GM23248 (cell line): ENCODE data around the gene RYR3. TPM values are rescaled to one million over a fixed set of nuclear protein-coding genes. Genes with fewer than 3 reads are reported as not detected.

ENCODE experiments used
- DNase-seq: peaks from one replicate; pipeline ENCODE4 v3.0.0-alpha.2; 2015
- H2AFZ ChIP-seq: fragments of 200-600 bp; sonication (generic); 2 replicates; pipeline ENCODE4 v1.6.1; 2016; ENCODE audit warnings: antibody characterized with exemption
- H3F3A ChIP-seq: fragments of 200-600 bp; sonication (generic); 2 replicates; pipeline ENCODE4 v1.6.1; 2016; ENCODE audit warnings: mild to moderate bottlenecking, antibody characterized with exemption, mixed run types; ENCODE audit not compliant: insufficient read depth
- H3K27ac ChIP-seq: fragments of 200-600 bp; sonication (generic); 2 replicates; pipeline ENCODE4 v1.5.1; 2016; ENCODE audit warnings: mild to moderate bottlenecking
- H3K27me3 ChIP-seq: fragments of 200-600 bp; sonication (generic); replicated peaks from 2 replicates; pipeline ENCODE4 v1.6.1; 2016; ENCODE audit warnings: mild to moderate bottlenecking; ENCODE audit not compliant: insufficient read depth
- H3K36me3 ChIP-seq: fragments of 200-600 bp; sonication (generic); 2 replicates; pipeline ENCODE4 v1.6.1; 2016; ENCODE audit warnings: low read depth, mild to moderate bottlenecking
- H3K4me1 ChIP-seq: fragments of 200-600 bp; sonication (generic); 2 replicates; pipeline ENCODE4 v1.6.1; 2016; ENCODE audit warnings: mild to moderate bottlenecking; ENCODE audit not compliant: insufficient read depth
- H3K4me2 ChIP-seq: fragments of 200-600 bp; sonication (generic); one replicate; pipeline ENCODE4 v1.6.1; 2016; ENCODE audit warnings: mild to moderate bottlenecking; ENCODE audit not compliant: unreplicated experiment
- H3K4me3 ChIP-seq: fragments of 200-600 bp; sonication (generic); 2 replicates; pipeline ENCODE4 v1.5.1; 2016; ENCODE audit warnings: mild to moderate bottlenecking
- H3K79me2 ChIP-seq: fragments of 200-600 bp; sonication (generic); 2 replicates; pipeline ENCODE4 v1.6.1; 2016; ENCODE audit warnings: mild to moderate bottlenecking; ENCODE audit not compliant: insufficient read depth
- H3K9ac ChIP-seq: fragments of 200-600 bp; sonication (generic); 2 replicates; pipeline ENCODE4 v1.6.1; 2016; ENCODE audit warnings: mild to moderate bottlenecking
- H3K9me2 ChIP-seq: fragments of 200-600 bp; sonication (generic); 2 replicates; pipeline ENCODE4 v1.6.1; 2016; ENCODE audit warnings: mixed run types, mild to moderate bottlenecking, moderate library complexity; ENCODE audit not compliant: insufficient read depth
- H3K9me3 ChIP-seq: fragments of 200-600 bp; sonication (generic); one replicate; pipeline ENCODE4 v1.6.1; 2017; ENCODE audit warnings: low read depth
- H4K20me1 ChIP-seq: fragments of 200-600 bp; sonication (generic); 2 replicates; pipeline ENCODE4 v1.6.0; 2016; ENCODE audit not compliant: insufficient read depth
- EZH2 ChIP-seq: fragments of 200-600 bp; sonication (generic); IDR thresholded peaks from 2 replicates; pipeline ENCODE4 v1.6.1; 2018; ENCODE audit warnings: antibody characterized with exemption, mild to moderate bottlenecking; ENCODE audit not compliant: insufficient read depth, poor library complexity, severe bottlenecking
- EZH2phosphoT487 ChIP-seq: fragments of 200-600 bp; sonication (generic); IDR thresholded peaks from 2 replicates; pipeline ENCODE4 v1.6.1; 2018; ENCODE audit warnings: antibody characterized with exemption, moderate library complexity, mild to moderate bottlenecking, low read depth; ENCODE audit not compliant: insufficient read depth
- WGBS, 2 experiments: methylation state at CpG; one replicate each; pipeline ENCODE4 v1.1.6; 2015 to 2017; ENCODE audit warnings: low lambda C conversion rate in 2 of 2, low coverage in 1 of 2; ENCODE audit errors: missing lambda C conversion rate in 2 of 2; 5-methylcytosine and 5-hydroxymethylcytosine counted together
- in situ Hi-C: fragments of 300-500 bp; cut with MboI; formaldehyde crosslinking; loops from 2 replicates; pipeline ENCODE4 v1.15.0; 2020
- polyA plus RNA-seq: library from polyadenylated mRNA; unstranded; fragments of >200 nt; fragmentation: Nextera tagmentation; extraction: Ambion mirVana; gene quantifications from 2 replicates; pipeline ENCODE4 v1.2.1, GENCODE V29; 2016
- total RNA-seq: library from RNA; depleted of rRNA; stranded (reverse); fragments of >200 nt; shearing (Covaris generic); gene quantifications from 2 replicates; pipeline ENCODE4 v1.2.3, GENCODE V29; 2014

The RYR3 gene
- total and polyA plus RNA-seq, 2 experiments from 2014 or later = 0.26 TPM; not detected in 1

DNA sequence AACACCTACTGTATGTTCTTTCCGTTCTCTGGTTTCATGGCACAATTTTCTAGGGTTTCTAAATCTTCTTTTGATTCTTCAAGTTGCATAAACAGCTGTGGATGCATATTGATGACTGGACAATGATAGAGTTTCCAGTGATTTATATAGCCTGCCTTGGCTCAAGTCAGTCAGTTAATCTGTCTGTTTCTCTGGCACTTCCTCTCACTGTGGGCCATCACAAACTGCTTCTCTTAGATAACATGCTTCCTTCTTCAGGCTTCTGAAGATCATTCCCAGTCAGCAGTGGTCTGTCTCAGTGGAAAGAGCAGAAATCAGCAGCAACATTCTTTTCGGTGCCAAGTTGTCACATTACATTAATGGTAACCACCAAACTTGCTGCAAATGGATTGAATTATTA, 207.2 kb downstream of the RYR3 start:
- no peaks in the 10 kb centered on the region for H3K4me1 ChIP-seq
- H3K9ac ChIP-seq = no peak overlapping the region
- H3K27me3 ChIP-seq = peaks cover 8% of the 10 kb centered on the region; the same call in 1 of the 2 replicates
- no peak overlapping the region for H3K4me3 ChIP-seq
- no peaks in the 10 kb centered on the region for H3F3A ChIP-seq
- no peaks in the 10 kb centered on the region for H4K20me1 ChIP-seq
- H3K9me2 ChIP-seq = no peaks in the 10 kb centered on the region
- TF ChIP-seq EZH2phosphoT487 (no peak), EZH2 (no peak)
- H3K4me2 ChIP-seq = no peak overlapping the region
- H3K36me3 ChIP-seq = no peaks in the 10 kb centered on the region
- in situ Hi-C loops = no loop called here
- no peak for DNase-seq
- H2AFZ ChIP-seq = no peak overlapping the region
- WGBS, 2 experiments = 25 to 36% methylated on average over 2 of the region's 2 CpGs
- H3K79me2 ChIP-seq = no peaks in the 10 kb centered on the region
- no peaks in the 10 kb centered on the region for H3K9me3 ChIP-seq
- no peak overlapping the region for H3K27ac ChIP-seq

DNA sequence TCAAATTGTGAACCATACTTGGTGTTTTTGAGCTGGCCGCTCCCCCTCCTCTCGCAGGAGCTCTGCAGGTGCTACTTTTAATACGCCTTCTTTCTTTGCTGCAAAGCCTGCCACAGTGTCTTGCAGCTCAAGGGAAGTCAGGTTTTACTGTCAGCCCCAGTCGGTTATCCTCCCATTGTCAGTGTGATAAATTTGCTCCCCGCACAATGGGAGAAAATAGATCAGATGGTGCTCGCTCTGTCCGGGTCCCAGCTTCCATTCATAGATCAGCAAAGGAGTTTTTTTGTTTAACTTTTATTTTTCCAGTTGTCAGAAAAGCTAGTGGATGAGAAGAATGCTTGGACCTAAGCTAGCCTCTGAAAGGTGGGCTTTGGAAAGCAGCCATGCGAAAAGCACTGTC, 207.7 kb downstream of the RYR3 start:
- H3F3A ChIP-seq = no peaks in the 10 kb centered on the region
- no peaks in the 10 kb centered on the region for H3K4me1 ChIP-seq
- no peak overlapping the region for H3K27ac ChIP-seq
- peaks cover 3% of the 10 kb centered on the region; the same call in 1 of the 2 replicates for H3K27me3 ChIP-seq
- no peak overlapping the region for H3K4me2 ChIP-seq
- no peaks in the 10 kb centered on the region for H3K9me3 ChIP-seq
- no peak overlapping the region for H2AFZ ChIP-seq
- no peak for DNase-seq
- no peaks in the 10 kb centered on the region for H3K79me2 ChIP-seq
- no peak overlapping the region for H3K9ac ChIP-seq
- no peak overlapping the region for H3K4me3 ChIP-seq
- in situ Hi-C loops = no loop called here
- H4K20me1 ChIP-seq = no peaks in the 10 kb centered on the region
- no peaks in the 10 kb centered on the region for H3K9me2 ChIP-seq
- H3K36me3 ChIP-seq = no peaks in the 10 kb centered on the region
- TF ChIP-seq EZH2phosphoT487 (no peak), EZH2 (no peak)
- WGBS, 2 experiments = 33 to 50% methylated on average over 8 of the region's 8 CpGs

DNA sequence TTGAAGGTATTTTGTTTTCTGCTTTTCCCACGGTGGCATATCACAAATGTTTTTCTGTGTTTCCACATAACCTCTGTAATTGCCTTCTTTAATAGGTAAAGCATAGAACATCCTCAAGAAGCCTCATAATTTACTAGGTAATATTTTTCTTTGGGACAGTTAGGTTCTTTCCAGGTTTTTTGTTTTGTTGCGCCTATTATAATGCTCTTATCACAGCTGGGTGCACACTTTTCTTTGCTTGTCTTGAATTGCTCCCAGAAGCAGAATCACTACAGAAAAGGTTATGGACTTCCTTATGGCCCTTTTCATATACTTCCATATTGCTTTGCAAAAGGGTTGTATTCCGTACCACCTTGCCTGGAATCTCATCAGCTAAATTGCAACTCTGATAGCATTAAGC, 213.5 kb downstream of the RYR3 start:
- Histone ChIP-seq H3K27ac (no peak overlapping the region), H3K4me2 (no peak overlapping the region), H3K4me3 (no peak overlapping the region), H3K9me3 (no peaks in the 10 kb centered on the region), H3K79me2 (no peaks in the 10 kb centered on the region), H3K9me2 (no peaks in the 10 kb centered on the region), H3K9ac (no peak overlapping the region), H3K36me3 (no peaks in the 10 kb centered on the region), H3F3A (no peaks in the 10 kb centered on the region), H2AFZ (no peak overlapping the region), H4K20me1 (no peaks in the 10 kb centered on the region), H3K4me1 (no peaks in the 10 kb centered on the region), H3K27me3 (peaks cover 8% of the 10 kb centered on the region; the same call in 1 of the 2 replicates)
- DNase-seq = no peak
- no peak for TF ChIP-seq EZH2phosphoT487
- TF ChIP-seq EZH2 = no peak
- in situ Hi-C loops = no loop called here
- WGBS, 2 experiments = 44 to 51% methylated on average over 3 of the region's 3 CpGs

DNA sequence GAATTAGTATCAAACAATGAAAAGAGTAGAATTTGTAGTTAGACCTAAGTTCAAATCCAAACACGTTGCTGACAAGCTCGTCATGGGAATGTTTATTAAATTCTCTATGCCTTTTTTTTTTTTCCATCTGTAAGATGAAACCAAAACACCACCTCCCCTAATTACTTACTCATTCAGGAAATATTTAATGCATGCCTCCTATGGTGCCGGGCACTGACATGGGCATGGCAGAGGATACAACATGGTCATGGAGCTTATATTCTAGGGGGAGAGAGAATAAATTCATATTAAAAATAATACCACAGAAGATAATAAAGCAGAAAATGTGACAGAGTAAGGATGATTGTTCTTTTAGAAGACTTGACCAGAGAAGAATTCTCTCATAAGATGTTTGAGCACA, 215.8 kb downstream of the RYR3 start:
- H4K20me1 ChIP-seq = no peaks in the 10 kb centered on the region
- 34 to 40% methylated on average over 3 of the region's 3 CpGs for WGBS, 2 experiments
- in situ Hi-C loops = no loop called here
- no peaks in the 10 kb centered on the region for H3K4me1 ChIP-seq
- TF ChIP-seq EZH2phosphoT487 = no peak
- TF ChIP-seq EZH2 = no peak
- no peak for DNase-seq
- H3K9me2 ChIP-seq = no peaks in the 10 kb centered on the region
- no peaks in the 10 kb centered on the region for H3K9me3 ChIP-seq
- no peaks in the 10 kb centered on the region for H3K79me2 ChIP-seq
- H3F3A ChIP-seq = no peaks in the 10 kb centered on the region
- H3K27me3 ChIP-seq = peaks cover 8% of the 10 kb centered on the region; the same call in 1 of the 2 replicates
- H3K9ac ChIP-seq = no peak overlapping the region
- H3K4me2 ChIP-seq = no peak overlapping the region
- H2AFZ ChIP-seq = no peak overlapping the region
- H3K36me3 ChIP-seq = no peaks in the 10 kb centered on the region
- H3K4me3 ChIP-seq = no peak overlapping the region
- H3K27ac ChIP-seq = no peak overlapping the region

DNA sequence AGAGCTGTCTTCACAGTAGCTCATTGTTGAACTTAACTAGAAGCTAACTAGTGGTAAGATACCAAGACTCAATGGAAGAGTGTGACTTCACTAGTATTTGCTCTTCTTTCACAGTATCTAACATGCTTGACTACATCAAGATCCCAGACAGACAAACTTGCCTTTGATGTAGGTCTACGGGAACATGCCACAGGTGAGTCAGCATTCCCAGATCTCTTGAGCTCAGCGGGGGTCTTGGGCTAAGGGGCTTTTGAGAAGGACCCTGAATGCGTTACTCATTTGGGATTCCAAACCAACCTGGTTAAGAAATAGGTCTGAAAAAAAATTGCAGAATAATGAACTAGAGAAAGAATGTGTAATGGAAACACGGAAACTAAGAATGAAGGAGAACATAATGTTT, 222.4 kb downstream of the RYR3 start:
- Histone ChIP-seq H3K79me2 (no peaks in the 10 kb centered on the region), H3K27ac (no peak overlapping the region), H3K9me2 (no peaks in the 10 kb centered on the region), H2AFZ (no peak overlapping the region), H3K4me3 (no peak overlapping the region), H3K4me1 (no peaks in the 10 kb centered on the region), H3K4me2 (no peak overlapping the region), H3K27me3 (0 out of 2 replicates have a peak, but pooled peaks cover 4% of the 10 kb centered on the region), H3K9ac (no peak overlapping the region), H3F3A (no peaks in the 10 kb centered on the region), H3K36me3 (no peaks in the 10 kb centered on the region), H3K9me3 (no peaks in the 10 kb centered on the region), H4K20me1 (no peaks in the 10 kb centered on the region)
- in situ Hi-C loops = no loop called here
- 30 to 33% methylated on average over 4 of the region's 4 CpGs for WGBS, 2 experiments
- DNase-seq = no peak
- no peak for TF ChIP-seq EZH2
